Liver (tissue), 9 donors: ENCODE measurements around the gene CCNB3. TPM values are rescaled to one million over a fixed set of nuclear protein-coding genes. Genes with fewer than 3 reads are reported as not detected.
A peak's percentile ranks its signal among the peaks of the same experiment; 100 is the strongest.

Experiments
- DNase-seq: peaks from one replicate; pipeline ENCODE4 v3.0.0-alpha.2; 2017; ENCODE audit warnings: low spot score
- H3K27ac ChIP-seq, 2 donors: one replicate each; pipeline ENCODE4 v1.7.0; 2013; ENCODE audit warnings: inconsistent platforms in 2 of 2, low read length in 2 of 2, control low read depth in 1 of 2, low read depth in 1 of 2, mild to moderate bottlenecking in 1 of 2
- H3K27me3 ChIP-seq, 4 donors: one replicate each; pipeline versions ENCODE4 v1.6.1 to v1.7.0; 2013; ENCODE audit warnings: low read length in 3 of 4, inconsistent platforms in 1 of 4, mild to moderate bottlenecking in 1 of 4, moderate library complexity in 1 of 4; ENCODE audit not compliant: control insufficient read depth in 4 of 4, insufficient read depth in 4 of 4
- H3K36me3 ChIP-seq, 4 donors: one replicate each; pipeline versions ENCODE4 v1.6.1 to v1.7.0; 2013; ENCODE audit warnings: low read length in 3 of 4, mild to moderate bottlenecking in 3 of 4, low read depth in 1 of 4, moderate library complexity in 1 of 4; ENCODE audit not compliant: control insufficient read depth in 4 of 4, insufficient read depth in 3 of 4
- H3K4me1 ChIP-seq, 4 donors: one replicate each; pipeline versions ENCODE4 v1.6.1 to v1.7.0; 2013; ENCODE audit warnings: low read length in 3 of 4, mild to moderate bottlenecking in 3 of 4, moderate library complexity in 1 of 4; ENCODE audit not compliant: control insufficient read depth in 4 of 4, insufficient read depth in 4 of 4
- H3K4me3 ChIP-seq, 3 donors: one replicate each; pipeline versions ENCODE4 v1.6.1 to v1.7.0; 2013; ENCODE audit warnings: low read length in 3 of 3, control low read depth in 1 of 3, low read depth in 1 of 3, mild to moderate bottlenecking in 1 of 3
- H3K9ac ChIP-seq, 2 donors: one replicate each; pipeline ENCODE4 v1.7.0; 2013; ENCODE audit warnings: low read length in 2 of 2, mild to moderate bottlenecking in 2 of 2, moderate library complexity in 2 of 2, control low read depth in 1 of 2, low read depth in 1 of 2
- H3K9me3 ChIP-seq, 4 donors: one replicate each; pipeline versions ENCODE4 v1.6.1 to v1.7.0; 2013; ENCODE audit warnings: low read length in 3 of 4; ENCODE audit not compliant: control insufficient read depth in 4 of 4
- EGR1 ChIP-seq, 2 donors: IDR thresholded peaks; 2 replicates each; pipeline ENCODE4 v1.6.1; 2016 to 2018; ENCODE audit warnings: antibody characterized with exemption in 2 of 2, low read depth in 2 of 2
- FOXA1 ChIP-seq: IDR thresholded peaks from 2 replicates; pipeline ENCODE4 v1.6.1; 2016; ENCODE audit warnings: antibody characterized with exemption
- FOXA2 ChIP-seq: IDR thresholded peaks from 2 replicates; pipeline ENCODE4 v1.6.1; 2016; ENCODE audit warnings: antibody characterized with exemption
- GABPA ChIP-seq, 2 donors: IDR thresholded peaks in 1 of 2; conservative IDR thresholded peaks in 1 of 2; 2 replicates each; pipeline ENCODE4 v1.6.1; 2016; ENCODE audit warnings: antibody characterized with exemption in 2 of 2, mild to moderate bottlenecking in 1 of 2, moderate library complexity in 1 of 2
- HNF4A ChIP-seq, 2 donors: conservative IDR thresholded peaks; 2 replicates each; pipeline ENCODE4 v1.6.1; 2016; ENCODE audit warnings: antibody characterized with exemption in 2 of 2, mild to moderate bottlenecking in 2 of 2
- HNF4G ChIP-seq: IDR thresholded peaks from 2 replicates; pipeline ENCODE4 v1.6.1; 2016; ENCODE audit warnings: antibody characterized with exemption
- JUND ChIP-seq, 2 donors: IDR thresholded peaks; 2 replicates each; pipeline ENCODE4 v1.6.1; 2016; ENCODE audit warnings: antibody characterized with exemption in 2 of 2
- NR2F2 ChIP-seq: IDR thresholded peaks from 2 replicates; pipeline ENCODE4 v1.6.1; 2016; ENCODE audit warnings: antibody characterized with exemption
- RXRA ChIP-seq, 2 donors: IDR thresholded peaks; 2 replicates each; pipeline ENCODE4 v1.6.1; 2017 to 2018; ENCODE audit warnings: antibody characterized with exemption in 2 of 2, mild to moderate bottlenecking in 1 of 2
- SP1 ChIP-seq: IDR thresholded peaks from 2 replicates; pipeline ENCODE4 v1.6.1; 2018; ENCODE audit warnings: antibody characterized with exemption, mild to moderate bottlenecking
- TAF1 ChIP-seq: conservative IDR thresholded peaks from 2 replicates; pipeline ENCODE4 v1.6.1; 2016; ENCODE audit warnings: antibody characterized with exemption, mild to moderate bottlenecking
- YY1 ChIP-seq: IDR thresholded peaks from 2 replicates; pipeline ENCODE4 v1.6.1; 2016; ENCODE audit warnings: antibody characterized with exemption, mild to moderate bottlenecking
- WGBS: extraction: QIAGEN DNeasy Blood & Tissue Kit; methylation state at CpG from one replicate; pipeline ENCODE4 v1.1.7; 2013; 5-methylcytosine and 5-hydroxymethylcytosine counted together
- polyA plus RNA-seq, 2 donors: library from polyadenylated mRNA; stranded (reverse) in 1 of 2; unstranded in 1 of 2; fragments of 200-250 nt in 1 of 2; fragments of >200 nt in 1 of 2; fragmentation: Nextera tagmentation in 1 of 2; extraction: Ambion mirVana in 1 of 2; gene quantifications; one replicate each; pipeline versions ENCODE4 v1.2.1 to v1.2.3, GENCODE V29; 2013 to 2015
- total RNA-seq, 2 donors: library from RNA; depleted of rRNA; stranded (reverse); fragments of >200 nt; gene quantifications; one replicate each; pipeline ENCODE4 v1.2.3, GENCODE V29; 2014
- TF ChIP-seq, protein P1 (sequence below): fragments of 150-350 bp; IDR thresholded peaks from 2 replicates; pipeline ENCODE4 v1.5.1; 2017; ENCODE audit warnings: improper control_type of control experiment, low read depth, low read length; ENCODE audit not compliant: missing input control
- TF ChIP-seq, protein P2 (sequence below): IDR thresholded peaks from 2 replicates; pipeline ENCODE4 v1.6.1; 2016; ENCODE audit warnings: antibody characterized with exemption
- TF ChIP-seq, protein P3 (sequence below): IDR thresholded peaks from 2 replicates; pipeline ENCODE4 v1.6.1; 2016; ENCODE audit warnings: antibody characterized with exemption, mild to moderate bottlenecking
- TF ChIP-seq, protein P4 (sequence below): IDR thresholded peaks from 2 replicates; pipeline ENCODE4 v1.6.1; 2016; ENCODE audit warnings: antibody characterized with exemption
- donor health status: healthy.
- donor health status: healthy.
- donor health status: healthy.
- donor health status: healthy.
- donor health status: healthy.

Gene CCNB3
- total and polyA plus RNA-seq, 4 donors: 0.42 to 5.9 (median 0.49) TPM

DNA sequence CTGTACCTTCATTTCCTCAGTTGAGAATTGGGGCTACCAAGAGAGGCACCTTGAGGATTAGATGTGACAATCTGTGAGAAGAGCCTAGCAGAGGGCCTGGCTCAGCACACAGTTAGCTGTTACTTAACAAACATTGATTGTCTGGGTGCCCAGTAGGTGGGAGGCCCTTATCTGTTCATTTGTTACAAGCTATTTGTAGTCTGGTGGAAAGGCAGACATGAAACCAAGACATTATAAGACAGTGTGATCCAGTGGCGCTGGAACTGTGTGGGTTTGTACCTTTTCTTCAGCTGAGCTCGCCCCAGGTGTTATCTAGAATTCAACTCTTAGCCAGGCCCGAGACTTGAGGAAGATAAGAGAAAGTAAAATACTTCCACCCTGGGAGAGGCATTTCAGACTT is 20.7 kb upstream of the CCNB3 start:
- no peak for DNase-seq
- H3K36me3 ChIP-seq: no peaks in the 10 kb centered on the region
- 90% methylated on average over 3 of the region's 3 CpGs for WGBS
- no peaks in the 10 kb centered on the region for H3K27me3 ChIP-seq
- H3K9me3 ChIP-seq: no peaks in the 10 kb centered on the region
- H3K4me1 ChIP-seq: peaks cover 0 to 7% (median 3%) of the 10 kb centered on the region in 4 donors
- H3K4me3 ChIP-seq: no peak overlapping the region
- no peak overlapping the region for H3K27ac ChIP-seq
- H3K9ac ChIP-seq: no peak overlapping the region
- no peak for TF ChIP-seq TAF1
- TF ChIP-seq, protein P1, sequence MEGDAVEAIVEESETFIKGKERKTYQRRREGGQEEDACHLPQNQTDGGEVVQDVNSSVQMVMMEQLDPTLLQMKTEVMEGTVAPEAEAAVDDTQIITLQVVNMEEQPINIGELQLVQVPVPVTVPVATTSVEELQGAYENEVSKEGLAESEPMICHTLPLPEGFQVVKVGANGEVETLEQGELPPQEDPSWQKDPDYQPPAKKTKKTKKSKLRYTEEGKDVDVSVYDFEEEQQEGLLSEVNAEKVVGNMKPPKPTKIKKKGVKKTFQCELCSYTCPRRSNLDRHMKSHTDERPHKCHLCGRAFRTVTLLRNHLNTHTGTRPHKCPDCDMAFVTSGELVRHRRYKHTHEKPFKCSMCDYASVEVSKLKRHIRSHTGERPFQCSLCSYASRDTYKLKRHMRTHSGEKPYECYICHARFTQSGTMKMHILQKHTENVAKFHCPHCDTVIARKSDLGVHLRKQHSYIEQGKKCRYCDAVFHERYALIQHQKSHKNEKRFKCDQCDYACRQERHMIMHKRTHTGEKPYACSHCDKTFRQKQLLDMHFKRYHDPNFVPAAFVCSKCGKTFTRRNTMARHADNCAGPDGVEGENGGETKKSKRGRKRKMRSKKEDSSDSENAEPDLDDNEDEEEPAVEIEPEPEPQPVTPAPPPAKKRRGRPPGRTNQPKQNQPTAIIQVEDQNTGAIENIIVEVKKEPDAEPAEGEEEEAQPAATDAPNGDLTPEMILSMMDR: no peak
- no peak for TF ChIP-seq GABPA (IDR thresholded peaks at IDR 0.05 in 1 of 2, conservative IDR thresholded peaks at IDR 0.05 in 1 of 2)
- TF ChIP-seq FOXA1: no peak
- TF ChIP-seq FOXA2: no peak
- no peak for TF ChIP-seq RXRA (IDR thresholded peaks at IDR 0.05)
- TF ChIP-seq, protein P2, sequence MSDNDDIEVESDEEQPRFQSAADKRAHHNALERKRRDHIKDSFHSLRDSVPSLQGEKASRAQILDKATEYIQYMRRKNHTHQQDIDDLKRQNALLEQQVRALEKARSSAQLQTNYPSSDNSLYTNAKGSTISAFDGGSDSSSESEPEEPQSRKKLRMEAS: no peak
- TF ChIP-seq, protein P3, sequence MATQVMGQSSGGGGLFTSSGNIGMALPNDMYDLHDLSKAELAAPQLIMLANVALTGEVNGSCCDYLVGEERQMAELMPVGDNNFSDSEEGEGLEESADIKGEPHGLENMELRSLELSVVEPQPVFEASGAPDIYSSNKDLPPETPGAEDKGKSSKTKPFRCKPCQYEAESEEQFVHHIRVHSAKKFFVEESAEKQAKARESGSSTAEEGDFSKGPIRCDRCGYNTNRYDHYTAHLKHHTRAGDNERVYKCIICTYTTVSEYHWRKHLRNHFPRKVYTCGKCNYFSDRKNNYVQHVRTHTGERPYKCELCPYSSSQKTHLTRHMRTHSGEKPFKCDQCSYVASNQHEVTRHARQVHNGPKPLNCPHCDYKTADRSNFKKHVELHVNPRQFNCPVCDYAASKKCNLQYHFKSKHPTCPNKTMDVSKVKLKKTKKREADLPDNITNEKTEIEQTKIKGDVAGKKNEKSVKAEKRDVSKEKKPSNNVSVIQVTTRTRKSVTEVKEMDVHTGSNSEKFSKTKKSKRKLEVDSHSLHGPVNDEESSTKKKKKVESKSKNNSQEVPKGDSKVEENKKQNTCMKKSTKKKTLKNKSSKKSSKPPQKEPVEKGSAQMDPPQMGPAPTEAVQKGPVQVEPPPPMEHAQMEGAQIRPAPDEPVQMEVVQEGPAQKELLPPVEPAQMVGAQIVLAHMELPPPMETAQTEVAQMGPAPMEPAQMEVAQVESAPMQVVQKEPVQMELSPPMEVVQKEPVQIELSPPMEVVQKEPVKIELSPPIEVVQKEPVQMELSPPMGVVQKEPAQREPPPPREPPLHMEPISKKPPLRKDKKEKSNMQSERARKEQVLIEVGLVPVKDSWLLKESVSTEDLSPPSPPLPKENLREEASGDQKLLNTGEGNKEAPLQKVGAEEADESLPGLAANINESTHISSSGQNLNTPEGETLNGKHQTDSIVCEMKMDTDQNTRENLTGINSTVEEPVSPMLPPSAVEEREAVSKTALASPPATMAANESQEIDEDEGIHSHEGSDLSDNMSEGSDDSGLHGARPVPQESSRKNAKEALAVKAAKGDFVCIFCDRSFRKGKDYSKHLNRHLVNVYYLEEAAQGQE: no peak
- TF ChIP-seq YY1: no peak
- no peak for TF ChIP-seq HNF4G
- TF ChIP-seq HNF4A (conservative IDR thresholded peaks at IDR 0.05): no peak
- TF ChIP-seq, protein P4, sequence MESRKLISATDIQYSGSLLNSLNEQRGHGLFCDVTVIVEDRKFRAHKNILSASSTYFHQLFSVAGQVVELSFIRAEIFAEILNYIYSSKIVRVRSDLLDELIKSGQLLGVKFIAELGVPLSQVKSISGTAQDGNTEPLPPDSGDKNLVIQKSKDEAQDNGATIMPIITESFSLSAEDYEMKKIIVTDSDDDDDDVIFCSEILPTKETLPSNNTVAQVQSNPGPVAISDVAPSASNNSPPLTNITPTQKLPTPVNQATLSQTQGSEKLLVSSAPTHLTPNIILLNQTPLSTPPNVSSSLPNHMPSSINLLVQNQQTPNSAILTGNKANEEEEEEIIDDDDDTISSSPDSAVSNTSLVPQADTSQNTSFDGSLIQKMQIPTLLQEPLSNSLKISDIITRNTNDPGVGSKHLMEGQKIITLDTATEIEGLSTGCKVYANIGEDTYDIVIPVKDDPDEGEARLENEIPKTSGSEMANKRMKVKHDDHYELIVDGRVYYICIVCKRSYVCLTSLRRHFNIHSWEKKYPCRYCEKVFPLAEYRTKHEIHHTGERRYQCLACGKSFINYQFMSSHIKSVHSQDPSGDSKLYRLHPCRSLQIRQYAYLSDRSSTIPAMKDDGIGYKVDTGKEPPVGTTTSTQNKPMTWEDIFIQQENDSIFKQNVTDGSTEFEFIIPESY: no peak
- no peak for TF ChIP-seq SP1
- TF ChIP-seq NR2F2: no peak
- no peak for TF ChIP-seq EGR1 (IDR thresholded peaks at IDR 0.05; ENCODE audit: low read depth in 2 of 2)
- TF ChIP-seq JUND (IDR thresholded peaks at IDR 0.05): no peak

- Histone ChIP-seq H3K27ac (no peak overlapping the region), H3K9ac (no peak overlapping the region), H3K9me3 (no peaks in the 10 kb centered on the region), H3K36me3 (no peaks in the 10 kb centered on the region), H3K4me1 (peaks cover 0 to 3% (median 0%) of the 10 kb centered on the region in 4 donors), H3K4me3 (no peak overlapping the region), H3K27me3 (no peaks in the 10 kb centered on the region)
- TF ChIP-seq GABPA (IDR thresholded peaks at IDR 0.05 in 1 of 2, conservative IDR thresholded peaks at IDR 0.05 in 1 of 2): no peak
- TF ChIP-seq NR2F2: peak; percentile 94
- TF ChIP-seq FOXA2: no peak
- 75% methylated on average over 9 of the region's 9 CpGs for WGBS
- DNase-seq: no peak
Observed at GRCh38 chrX:50188859-50189600, 15.5 kb upstream of the CCNB3 start.
